ENCODE results near the gene ALAS1. TPM values are rescaled to one million over a fixed set of nuclear protein-coding genes. Genes with fewer than 3 reads are reported as not detected.

The ALAS1 gene
- total and polyA plus RNA-seq, 2 of the 13 experiments (the other 11 are each of a cell fraction or from before 2014, with no cell fraction given), result 36.0 to 43.2 TPM

DNA sequence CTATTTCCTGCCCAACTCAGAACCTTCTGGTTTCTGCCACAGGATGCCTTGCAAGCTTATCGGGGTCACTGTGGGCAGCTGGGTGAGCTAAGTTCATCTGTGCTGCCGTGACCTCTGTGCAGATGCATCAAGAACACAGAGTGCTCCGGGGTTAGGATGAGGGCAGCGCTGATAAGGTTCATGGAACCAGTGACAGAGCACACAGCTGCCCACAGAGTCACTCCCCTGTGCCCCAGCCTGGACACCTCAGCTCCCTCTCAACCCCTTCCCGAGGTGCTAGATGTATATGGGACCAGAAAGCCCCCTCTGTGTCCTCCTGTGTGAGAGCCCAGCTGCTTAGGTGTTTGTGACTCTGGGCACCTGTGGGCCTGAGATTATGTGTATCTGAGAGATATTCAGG, 15.8 kb upstream of the ALAS1 start (continued):
- TF ChIP-seq EP300 (IDR thresholded peaks at IDR 0.05; ENCODE audit: low read depth in 2 of 2, low read length in 2 of 2) (0 out of 4 replicates have a peak, but pooled peaks of 1 of the 2 experiments have one; percentile 16), EP300 (CRISPR knock-in tag; IDR thresholded peaks at IDR 0.05; ENCODE audit: borderline replicate concordance) (no peak), ZNF331 (CRISPR knock-in tag; IDR thresholded peaks at IDR 0.05) (peak; percentile 21; the same call in 1 of the 2 replicates), SALL2 (CRISPR knock-in tag; IDR thresholded peaks at IDR 0.05) (no peak), SIN3A (IDR thresholded peaks at IDR 0.05; ENCODE audit: borderline replicate concordance, low read depth, low read length) (no peak), RARA (CRISPR knock-in tag; IDR thresholded peaks at IDR 0.05) (peak; percentile 97), NFIC (IDR thresholded peaks at IDR 0.05; ENCODE audit: low read length) (no peak), HNF1B (CRISPR knock-in tag; IDR thresholded peaks at IDR 0.05) (peak; percentile 41; the same call in 1 of the 2 replicates), ZNF790 (CRISPR knock-in tag; IDR thresholded peaks at IDR 0.05; ENCODE audit: borderline replicate concordance) (no peak), ISX (CRISPR knock-in tag; conservative IDR thresholded peaks at IDR 0.05) (no peak), RXRB (CRISPR knock-in tag; IDR thresholded peaks at IDR 0.05; ENCODE audit: borderline replicate concordance) (peak; percentile 80), ESRRA (CRISPR knock-in tag; IDR thresholded peaks at IDR 0.05; ENCODE audit: low read depth) (peak; percentile 89), ZFP82 (CRISPR knock-in tag; IDR thresholded peaks at IDR 0.05; ENCODE audit: borderline replicate concordance) (no peak), BCL6 (CRISPR knock-in tag; IDR thresholded peaks at IDR 0.05) (0 out of 2 replicates have a peak, but pooled peaks have one; percentile 20), MED1 (CRISPR knock-in tag; IDR thresholded peaks at IDR 0.05) (0 out of 2 replicates have a peak, but pooled peaks have one; percentile 47), MED8 (CRISPR knock-in tag; IDR thresholded peaks at IDR 0.05; ENCODE audit: insufficient replicate concordance) (no peak), HDAC2 (CRISPR knock-in tag; IDR thresholded peaks at IDR 0.05) (peak; percentile 46; the same call in 1 of the 2 replicates), KDM6A (CRISPR knock-in tag; IDR thresholded peaks at IDR 0.05; ENCODE audit: low read depth) (no peak), ZBTB7A (CRISPR knock-in tag; IDR thresholded peaks at IDR 0.05) (0 out of 2 replicates have a peak, but pooled peaks have one; percentile 26), SPEN (CRISPR knock-in tag; IDR thresholded peaks at IDR 0.05; ENCODE audit: low read depth) (no peak), NCOR1 (IDR thresholded peaks at IDR 0.05; ENCODE audit: borderline replicate concordance, low read length) (no peak), NR1H2 (CRISPR knock-in tag; IDR thresholded peaks at IDR 0.05; ENCODE audit: borderline replicate concordance, low read depth) (no peak)
- TF ChIP-seq, protein P1, sequence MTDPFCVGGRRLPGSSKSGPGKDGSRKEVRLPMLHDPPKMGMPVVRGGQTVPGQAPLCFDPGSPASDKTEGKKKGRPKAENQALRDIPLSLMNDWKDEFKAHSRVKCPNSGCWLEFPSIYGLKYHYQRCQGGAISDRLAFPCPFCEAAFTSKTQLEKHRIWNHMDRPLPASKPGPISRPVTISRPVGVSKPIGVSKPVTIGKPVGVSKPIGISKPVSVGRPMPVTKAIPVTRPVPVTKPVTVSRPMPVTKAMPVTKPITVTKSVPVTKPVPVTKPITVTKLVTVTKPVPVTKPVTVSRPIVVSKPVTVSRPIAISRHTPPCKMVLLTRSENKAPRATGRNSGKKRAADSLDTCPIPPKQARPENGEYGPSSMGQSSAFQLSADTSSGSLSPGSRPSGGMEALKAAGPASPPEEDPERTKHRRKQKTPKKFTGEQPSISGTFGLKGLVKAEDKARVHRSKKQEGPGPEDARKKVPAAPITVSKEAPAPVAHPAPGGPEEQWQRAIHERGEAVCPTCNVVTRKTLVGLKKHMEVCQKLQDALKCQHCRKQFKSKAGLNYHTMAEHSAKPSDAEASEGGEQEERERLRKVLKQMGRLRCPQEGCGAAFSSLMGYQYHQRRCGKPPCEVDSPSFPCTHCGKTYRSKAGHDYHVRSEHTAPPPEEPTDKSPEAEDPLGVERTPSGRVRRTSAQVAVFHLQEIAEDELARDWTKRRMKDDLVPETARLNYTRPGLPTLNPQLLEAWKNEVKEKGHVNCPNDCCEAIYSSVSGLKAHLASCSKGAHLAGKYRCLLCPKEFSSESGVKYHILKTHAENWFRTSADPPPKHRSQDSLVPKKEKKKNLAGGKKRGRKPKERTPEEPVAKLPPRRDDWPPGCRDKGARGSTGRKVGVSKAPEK (CRISPR knock-in tag; IDR thresholded peaks at IDR 0.05; ENCODE audit: borderline replicate concordance), result no peak
- TF ChIP-seq, protein P2, sequence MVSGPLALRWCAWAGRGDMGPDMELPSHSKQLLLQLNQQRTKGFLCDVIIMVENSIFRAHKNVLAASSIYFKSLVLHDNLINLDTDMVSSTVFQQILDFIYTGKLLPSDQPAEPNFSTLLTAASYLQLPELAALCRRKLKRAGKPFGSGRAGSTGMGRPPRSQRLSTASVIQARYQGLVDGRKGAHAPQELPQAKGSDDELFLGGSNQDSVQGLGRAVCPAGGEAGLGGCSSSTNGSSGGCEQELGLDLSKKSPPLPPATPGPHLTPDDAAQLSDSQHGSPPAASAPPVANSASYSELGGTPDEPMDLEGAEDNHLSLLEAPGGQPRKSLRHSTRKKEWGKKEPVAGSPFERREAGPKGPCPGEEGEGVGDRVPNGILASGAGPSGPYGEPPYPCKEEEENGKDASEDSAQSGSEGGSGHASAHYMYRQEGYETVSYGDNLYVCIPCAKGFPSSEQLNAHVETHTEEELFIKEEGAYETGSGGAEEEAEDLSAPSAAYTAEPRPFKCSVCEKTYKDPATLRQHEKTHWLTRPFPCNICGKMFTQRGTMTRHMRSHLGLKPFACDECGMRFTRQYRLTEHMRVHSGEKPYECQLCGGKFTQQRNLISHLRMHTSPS (CRISPR knock-in tag; IDR thresholded peaks at IDR 0.05; ENCODE audit: low read depth), result peak; percentile 63; the same call in 1 of the 2 replicates

Measured in HepG2 (cell line).